ENCODE results near the gene IPO4. TPM values are rescaled to one million over a fixed set of nuclear protein-coding genes. Genes with fewer than 3 reads are reported as not detected.
A peak's percentile ranks its signal among the peaks of the same experiment; 100 is the strongest.

The IPO4 gene
- total and polyA plus RNA-seq, 2 donors (not counting 1 experiment from before 2014, with no cell fraction given), result 12.4 to 25.3 TPM

DNA sequence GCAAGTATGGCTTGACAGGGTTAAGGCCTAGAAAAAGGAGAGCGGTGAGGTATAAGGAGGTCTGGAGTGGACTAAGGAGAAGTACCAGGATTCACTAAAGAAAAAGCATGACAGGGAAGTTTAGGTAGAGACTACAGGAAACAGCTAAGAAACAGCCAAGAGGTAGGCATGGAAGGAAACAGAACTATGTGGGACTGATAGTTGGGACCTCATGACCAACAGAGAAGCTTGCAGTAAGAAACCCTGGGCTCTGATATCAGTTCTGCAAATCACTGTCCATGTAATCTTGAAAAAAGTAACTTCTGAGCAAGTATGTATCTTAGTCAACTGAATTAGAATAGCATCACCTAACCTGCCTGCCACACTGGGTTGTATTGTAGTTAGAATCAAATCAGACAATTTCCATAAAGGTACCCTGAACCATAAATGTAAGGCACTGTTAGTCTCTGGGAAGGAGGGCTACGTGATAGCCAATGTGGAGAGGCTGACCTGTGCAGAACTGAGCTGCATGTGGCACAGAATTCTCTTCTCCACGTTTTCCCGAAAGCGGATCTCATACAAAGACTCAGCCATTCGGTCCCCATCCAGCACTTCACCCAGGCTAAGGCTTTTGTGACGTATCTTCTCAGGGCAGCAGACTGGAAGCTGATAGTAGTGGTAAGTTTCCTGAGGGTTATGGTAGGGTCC is 5.7 kb upstream of the IPO4 start:
- no peak for DNase-seq (ENCODE audit: low read depth in 2 of 2)
- TF ChIP-seq EZH2 (IDR thresholded peaks at IDR 0.05; ENCODE audit: low read length, missing control alignments) (no peak), CTCF (conservative IDR thresholded peaks at IDR 0.05 in 1 of 2, IDR thresholded peaks at IDR 0.05 in 1 of 2; ENCODE audit: low read depth in 1 of 2, low read length in 2 of 2) (no peak)
- Histone ChIP-seq H3K4me2 (ENCODE audit: extremely low read depth, insufficient read depth, low read length) (peak overlapping the region; percentile 74), H3K36me3 (ENCODE audit: control insufficient read depth, insufficient read depth, low read length) (peaks cover 15% of the 10 kb centered on the region), H2AFZ (ENCODE audit: low read length) (no peak overlapping the region), H3K4me3 (replicated peaks in 1 of 4; ENCODE audit: control extremely low read depth in 1 of 4, insufficient read depth in 1 of 4, low read depth in 3 of 4, low read length in 4 of 4) (peak overlapping the region; percentile 73 to 93 (median 81)), H3K27ac (ENCODE audit: insufficient read depth, low read length) (no peak overlapping the region), H3K9me3 (ENCODE audit: control insufficient read depth, insufficient read depth, low read depth, low read length) (no peaks in the 10 kb centered on the region), H3K4me1 (ENCODE audit: control insufficient read depth, extremely low read depth, insufficient read depth, low read length) (no peaks in the 10 kb centered on the region), H4K20me1 (ENCODE audit: control insufficient read depth, extremely low read depth, insufficient read depth, low read length) (no peaks in the 10 kb centered on the region), H3K79me2 (ENCODE audit: control insufficient read depth, insufficient read depth, low read length) (peaks cover 29% of the 10 kb centered on the region), H3K9ac (ENCODE audit: insufficient read depth, low read length) (no peak overlapping the region), H3K27me3 (ENCODE audit: control insufficient read depth, insufficient read depth, low read length) (no peaks in the 10 kb centered on the region)

DNA sequence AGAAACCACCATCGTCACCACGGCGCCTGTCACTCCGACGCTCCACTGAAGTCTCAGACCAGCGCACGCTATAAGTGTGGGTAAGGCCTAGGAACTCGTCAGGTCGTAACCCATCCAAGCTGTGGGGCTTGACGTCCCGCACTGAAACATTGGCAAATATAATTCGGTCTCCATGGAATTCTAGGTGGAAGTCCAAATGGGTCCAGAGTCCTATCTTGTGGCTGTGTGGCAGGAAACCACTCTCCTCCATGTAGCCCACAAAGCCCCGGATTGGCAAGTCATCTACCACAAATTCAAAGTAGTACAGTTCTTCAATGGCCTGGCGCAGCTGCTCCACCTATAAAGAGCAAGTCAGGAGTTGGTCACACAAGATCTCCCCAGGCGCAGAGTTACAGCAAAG is 4.3 kb upstream of the IPO4 start:
- H3K9ac ChIP-seq (ENCODE audit: insufficient read depth, low read length), result no peak overlapping the region
- H3K27me3 ChIP-seq (ENCODE audit: control insufficient read depth, insufficient read depth, low read length), result no peaks in the 10 kb centered on the region
- no peaks in the 10 kb centered on the region for H4K20me1 ChIP-seq (ENCODE audit: control insufficient read depth, extremely low read depth, insufficient read depth, low read length)
- H3K9me3 ChIP-seq (ENCODE audit: control insufficient read depth, insufficient read depth, low read depth, low read length), result no peaks in the 10 kb centered on the region
- no peak overlapping the region for H3K4me2 ChIP-seq (ENCODE audit: extremely low read depth, insufficient read depth, low read length)
- H3K4me1 ChIP-seq (ENCODE audit: control insufficient read depth, extremely low read depth, insufficient read depth, low read length), result peaks cover 1% of the 10 kb centered on the region
- H3K36me3 ChIP-seq (ENCODE audit: control insufficient read depth, insufficient read depth, low read length), result peaks cover 15% of the 10 kb centered on the region
- no peak for DNase-seq (ENCODE audit: low read depth in 2 of 2)
- TF ChIP-seq CTCF (conservative IDR thresholded peaks at IDR 0.05 in 1 of 2, IDR thresholded peaks at IDR 0.05 in 1 of 2; ENCODE audit: low read depth in 1 of 2, low read length in 2 of 2) (no peak), EZH2 (IDR thresholded peaks at IDR 0.05; ENCODE audit: low read length, missing control alignments) (no peak)
- H3K27ac ChIP-seq (ENCODE audit: insufficient read depth, low read length), result no peak overlapping the region
- H3K79me2 ChIP-seq (ENCODE audit: control insufficient read depth, insufficient read depth, low read length), result peaks cover 29% of the 10 kb centered on the region
- no peak overlapping the region for H2AFZ ChIP-seq (ENCODE audit: low read length)
- no peak overlapping the region for H3K4me3 ChIP-seq (replicated peaks in 1 of 4; ENCODE audit: control extremely low read depth in 1 of 4, insufficient read depth in 1 of 4, low read depth in 3 of 4, low read length in 4 of 4)

DNA sequence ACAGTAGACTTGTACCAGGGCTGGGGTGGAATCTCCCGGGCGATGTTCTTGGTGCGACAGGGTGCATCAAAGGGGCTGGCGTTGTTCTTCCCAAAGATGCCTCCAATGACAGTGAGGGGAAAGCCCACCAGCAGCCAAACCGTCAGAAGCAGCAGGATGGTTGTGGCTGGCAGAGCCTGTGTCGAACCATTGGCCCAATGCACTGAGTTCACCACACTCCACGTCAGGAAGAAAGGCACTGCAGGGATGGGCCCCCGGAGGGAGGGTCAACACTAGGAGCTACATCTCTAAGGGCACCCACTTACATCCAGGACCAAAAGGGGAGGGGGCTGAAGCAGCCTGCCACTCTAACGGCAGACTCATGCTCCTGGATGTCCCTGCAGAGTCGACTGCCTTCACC is 1.8 kb upstream of the IPO4 start:
- DNase-seq (ENCODE audit: low read depth in 2 of 2), result no peak
- Histone ChIP-seq H4K20me1 (ENCODE audit: control insufficient read depth, extremely low read depth, insufficient read depth, low read length) (no peaks in the 10 kb centered on the region), H3K4me2 (ENCODE audit: extremely low read depth, insufficient read depth, low read length) (no peak overlapping the region), H3K9ac (ENCODE audit: insufficient read depth, low read length) (no peak overlapping the region), H3K79me2 (ENCODE audit: control insufficient read depth, insufficient read depth, low read length) (peaks cover 25% of the 10 kb centered on the region), H2AFZ (ENCODE audit: low read length) (no peak overlapping the region), H3K27me3 (ENCODE audit: control insufficient read depth, insufficient read depth, low read length) (no peaks in the 10 kb centered on the region), H3K4me1 (ENCODE audit: control insufficient read depth, extremely low read depth, insufficient read depth, low read length) (peaks cover 4% of the 10 kb centered on the region), H3K36me3 (ENCODE audit: control insufficient read depth, insufficient read depth, low read length) (peaks cover 17% of the 10 kb centered on the region), H3K4me3 (replicated peaks in 1 of 4; ENCODE audit: control extremely low read depth in 1 of 4, insufficient read depth in 1 of 4, low read depth in 3 of 4, low read length in 4 of 4) (no peak overlapping the region), H3K27ac (ENCODE audit: insufficient read depth, low read length) (no peak overlapping the region), H3K9me3 (ENCODE audit: control insufficient read depth, insufficient read depth, low read depth, low read length) (no peaks in the 10 kb centered on the region)
- TF ChIP-seq CTCF (conservative IDR thresholded peaks at IDR 0.05 in 1 of 2, IDR thresholded peaks at IDR 0.05 in 1 of 2; ENCODE audit: low read depth in 1 of 2, low read length in 2 of 2) (no peak), EZH2 (IDR thresholded peaks at IDR 0.05; ENCODE audit: low read length, missing control alignments) (no peak)

All from fibroblast of lung (primary cell).